Ovary (tissue), 9 donors: ENCODE data around the gene SH3GLB2. TPM values are rescaled to one million over a fixed set of nuclear protein-coding genes. Genes with fewer than 3 reads are reported as not detected.

ENCODE experiments used
- DNase-seq, 5 donors: peaks; one replicate each; pipeline ENCODE4 v3.0.0-alpha.2; 2019 to 2020
- H3K27ac ChIP-seq, 2 donors: fragments of 200-600 bp; one replicate each; pipeline versions ENCODE4 v1.5.1 to v1.8.0; 2019 to 2022
- H3K27me3 ChIP-seq: fragments of 200-600 bp; one replicate; pipeline ENCODE4 v1.8.0; 2022
- H3K36me3 ChIP-seq: fragments of 200-600 bp; sonication (generic); one replicate; pipeline ENCODE4 v1.5.1; 2019
- H3K4me1 ChIP-seq: one replicate; pipeline ENCODE4 v1.8.1; 2013; ENCODE audit warnings: mild to moderate bottlenecking, moderate library complexity; ENCODE audit not compliant: insufficient read depth
- H3K4me3 ChIP-seq: fragments of 200-600 bp; sonication (generic); one replicate; pipeline ENCODE4 v1.5.1; 2017
- H3K9me3 ChIP-seq, 2 donors: fragments of 200-600 bp in 1 of 2; sonication (generic) in 1 of 2; one replicate each; pipeline versions ENCODE4 v1.5.1 to v1.8.1; 2013 to 2019; ENCODE audit warnings: mild to moderate bottlenecking in 1 of 2, moderate library complexity in 1 of 2
- CTCF ChIP-seq, 3 donors: fragments of 450-650 bp in 2 of 3; fragments of 200-600 bp in 1 of 3; IDR thresholded peaks; one replicate each; pipeline versions ENCODE4 v1.5.1 to v1.8.0; 2016 to 2022; ENCODE audit warnings: antibody characterized with exemption in 3 of 3, mild to moderate bottlenecking in 1 of 3
- EP300 ChIP-seq: sonication (generic); formaldehyde crosslinking; IDR thresholded peaks from one replicate; pipeline ENCODE4 v1.6.1; 2017; ENCODE audit warnings: antibody characterized with exemption
- POLR2A ChIP-seq: fragments of 450-650 bp; IDR thresholded peaks from one replicate; pipeline ENCODE4 v1.6.1; 2017; ENCODE audit warnings: antibody characterized with exemption, mild to moderate bottlenecking, moderate library complexity
- WGBS, 3 donors: extraction: QIAGEN DNeasy Blood & Tissue Kit in 1 of 3; methylation state at CpG; one replicate each; pipeline versions ENCODE4 v1.1.5 to v1.1.7; 2013 to 2017; 5-methylcytosine and 5-hydroxymethylcytosine counted together
- intact Hi-C, 4 donors: fragments of 100-400 bp; cut with DNase I; formaldehyde crosslinking; loops; one replicate each; pipeline versions ENCODE4 v1.11.0 to v1.15.1; 2022 to 2023
- polyA plus RNA-seq, 2 donors: library from polyadenylated mRNA; stranded (reverse); fragments of 200-250 nt in 1 of 2; fragments of 350-450 nt in 1 of 2; fragmentation: Illumina TruSeq in 1 of 2; extraction: RNeasy Lipid Tissue Mini Kit (QIAGEN cat#74804) in 1 of 2; gene quantifications; one replicate each; pipeline ENCODE4 v1.2.3, GENCODE V29; 2013 to 2014
- total RNA-seq, 7 donors: library from RNA; depleted of rRNA in 2 of 7; stranded (reverse); fragments of >200 nt in 2 of 7; fragmentation: NEBNext Ultra II Directional in 3 of 7; extraction: Animal tissue kit (Norgen Biotek cat#: 25700) in 3 of 7; gene quantifications; one replicate each; pipeline versions ENCODE4 v1.1.0 to v1.2.4, GENCODE V29; 2016 to 2023
- donor health status: DM: no; HTN: no; CAD: no; lungs with moderate emphysema.
- donor health status: DM: no; HTN: no; CAD: no.
- donor health status: Bipolar disorder and iron deficiency.
- donor health status: DM: yes; HTN: yes; CAD: no.
- donor health status: DM: no; HTN: no; CAD: no.
- donor health status: DM: yes; HTN: yes; CAD: no.

Gene SH3GLB2
- total and polyA plus RNA-seq, 9 donors: 11.8 to 112 (median 88.8) TPM

- Histone ChIP-seq H3K4me1 (peaks cover 14% of the 10 kb centered on the region), H3K36me3 (no peaks in the 10 kb centered on the region), H3K4me3 (peak overlapping the region; percentile 89), H3K27me3 (no peaks in the 10 kb centered on the region), H3K27ac (peak overlapping the region; percentile 37 to 62), H3K9me3 (no peaks in the 10 kb centered on the region)
- DNase-seq: no peak
- whole genome bisulfite sequencing, 3 donors: 38 to 39% (median 38%) methylated on average over 16 to 17 of the region's 17 CpGs
- intact Hi-C loops: no loop called here
- TF ChIP-seq POLR2A (no peak), EP300 (no peak), CTCF (IDR thresholded peaks at IDR 0.05) (no peak)
These were observed 1.5 kb downstream of the SH3GLB2 start for GRCh38 chr9:129026442-129027223.

GRCh38 chr9:129023908-129024233 is 4.3 kb downstream of the SH3GLB2 start:
- 22 to 38% (median 34%) methylated on average over 4 of the region's 4 CpGs for WGBS, 3 donors
- Histone ChIP-seq H3K27ac (peak overlapping the region in 1 of 2 donors; percentile 47), H3K4me1 (peaks cover 14% of the 10 kb centered on the region), H3K9me3 (no peaks in the 10 kb centered on the region), H3K4me3 (no peak overlapping the region), H3K27me3 (no peaks in the 10 kb centered on the region), H3K36me3 (no peaks in the 10 kb centered on the region)
- intact Hi-C loops: no loop called here
- DNase-seq: no peak
- TF ChIP-seq CTCF (IDR thresholded peaks at IDR 0.05) (no peak), POLR2A (no peak), EP300 (no peak)

GRCh38 chr9:129023036-129023907 is 4.9 kb downstream of the SH3GLB2 start:
- no peak for TF ChIP-seq POLR2A
- TF ChIP-seq EP300: no peak
- TF ChIP-seq CTCF (IDR thresholded peaks at IDR 0.05): no peak
- peak; percentile 61 to 72 (median 71) for DNase-seq
- peaks cover 14% of the 10 kb centered on the region for H3K4me1 ChIP-seq
- no peaks in the 10 kb centered on the region for H3K27me3 ChIP-seq
- no peak overlapping the region for H3K4me3 ChIP-seq
- intact Hi-C loops: no loop called here
- H3K9me3 ChIP-seq: no peaks in the 10 kb centered on the region
- peak overlapping the region; percentile 8 to 47 for H3K27ac ChIP-seq
- WGBS, 3 donors: 49 to 61% (median 50%) methylated on average over 13 to 16 of the region's 16 CpGs
- H3K36me3 ChIP-seq: no peaks in the 10 kb centered on the region

- Histone ChIP-seq H3K4me3 (no peak overlapping the region), H3K4me1 (peaks cover 14% of the 10 kb centered on the region), H3K9me3 (no peaks in the 10 kb centered on the region), H3K36me3 (no peaks in the 10 kb centered on the region), H3K27me3 (no peaks in the 10 kb centered on the region), H3K27ac (peak overlapping the region in 1 of 2 donors; percentile 47)
- DNase-seq: no peak
- WGBS, 3 donors: 62 to 73% (median 66%) methylated on average over 9 of the region's 9 CpGs
- intact Hi-C loops: no loop called here
- no peak for TF ChIP-seq EP300
- TF ChIP-seq CTCF (IDR thresholded peaks at IDR 0.05): no peak
- no peak for TF ChIP-seq POLR2A
These were observed 6.1 kb downstream of the SH3GLB2 start for GRCh38 chr9:129022037-129022436.
